Stimulated activated naive CD4-positive, alpha-beta T cell (primary cell): ENCODE measurements around the gene NOPCHAP1.
"Not testable (repeated sequence)": the region's sequence is repeated elsewhere in the genome, so short reads cannot be mapped to it uniquely, and the experiment has no call there.

Experiments
- DNase-seq, 6 experiments: peaks; one replicate each; lab custom pipeline; 2025; lab: John Stamatoyannopoulos, UW

Gene NOPCHAP1, protein sequence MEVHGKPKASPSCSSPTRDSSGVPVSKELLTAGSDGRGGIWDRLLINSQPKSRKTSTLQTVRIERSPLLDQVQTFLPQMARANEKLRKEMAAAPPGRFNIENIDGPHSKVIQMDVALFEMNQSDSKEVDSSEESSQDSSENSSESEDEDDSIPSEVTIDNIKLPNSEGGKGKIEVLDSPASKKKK

DNA sequence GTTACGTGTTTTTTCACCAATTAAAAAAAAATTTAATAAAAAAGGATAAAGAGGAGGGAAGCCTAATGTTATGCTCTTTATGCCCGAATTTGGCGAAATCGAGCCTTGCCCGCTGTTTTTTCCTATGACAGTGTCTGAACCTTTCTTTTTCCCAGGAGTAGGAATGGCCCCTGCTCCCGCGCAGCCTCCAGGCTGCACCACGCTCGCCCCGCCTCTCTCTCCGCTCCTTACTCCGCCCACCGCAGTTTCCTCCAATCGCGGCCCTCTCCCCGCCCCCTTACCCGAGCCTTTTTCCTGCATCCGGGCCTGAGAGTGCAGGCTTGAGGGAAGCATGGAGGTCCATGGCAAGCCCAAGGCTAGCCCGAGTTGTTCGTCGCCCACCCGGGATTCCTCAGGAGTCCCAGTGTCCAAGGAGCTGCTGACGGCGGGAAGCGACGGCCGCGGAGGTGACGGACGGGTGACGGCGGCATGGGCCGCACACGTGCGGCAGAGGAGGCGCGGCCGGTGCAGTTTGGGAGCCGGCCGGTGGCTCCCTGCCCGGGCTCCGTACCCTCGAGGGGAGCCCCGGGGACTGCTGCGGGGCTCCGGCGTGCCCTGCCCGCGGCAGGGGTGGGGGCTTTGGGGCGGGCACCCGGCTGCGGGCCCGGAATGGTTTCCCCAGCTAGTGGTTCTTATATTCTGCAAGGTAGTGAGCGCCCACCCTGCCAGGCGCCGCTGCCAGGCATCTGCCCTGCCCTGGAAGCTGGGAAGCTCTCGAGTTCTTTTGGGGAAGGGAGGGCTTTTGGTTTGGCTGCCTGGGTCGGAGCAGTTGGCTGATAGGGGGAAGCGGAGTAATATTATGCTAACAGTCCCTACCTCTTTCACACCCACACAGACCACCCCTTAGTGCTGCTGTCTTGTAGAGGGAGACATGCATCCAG, at the start of gene NOPCHAP1:
Gene NOPCHAP1, plus strand, starts transcription at position 295 of the 920 bp plus-strand sequence. Its CDS starts 37 bp downstream, at position 332.
- DNase-seq, result peak; percentile 67 to 83 (median 75)

GRCh38 chr12:104938371-104938770, 47.7 kb upstream of the NOPCHAP1 start:
- no peak for DNase-seq

DNA sequence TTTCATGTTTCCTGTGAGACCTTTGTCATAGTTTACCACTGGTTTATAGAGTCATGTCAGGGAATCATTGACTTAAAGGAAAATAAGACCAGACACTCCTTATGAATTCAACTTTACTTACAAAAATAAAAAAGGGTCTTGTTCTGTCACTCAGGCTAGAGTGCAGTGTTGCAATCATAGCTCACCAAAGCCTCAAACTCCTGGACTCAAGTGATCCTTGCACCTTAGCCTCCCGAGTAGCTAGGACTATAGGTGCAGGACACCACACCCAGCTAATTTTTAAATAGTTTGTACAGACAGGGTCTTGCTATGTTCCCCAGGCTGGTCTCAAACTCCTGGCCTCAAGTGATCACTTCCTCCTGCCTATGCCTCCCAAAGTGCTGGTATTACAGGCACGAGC, 47.0 kb upstream of the NOPCHAP1 start:
- no peak for DNase-seq

- DNase-seq, result no peak
These were observed 44.7 kb upstream of the NOPCHAP1 start for GRCh38 chr12:104941454-104941853.

DNA sequence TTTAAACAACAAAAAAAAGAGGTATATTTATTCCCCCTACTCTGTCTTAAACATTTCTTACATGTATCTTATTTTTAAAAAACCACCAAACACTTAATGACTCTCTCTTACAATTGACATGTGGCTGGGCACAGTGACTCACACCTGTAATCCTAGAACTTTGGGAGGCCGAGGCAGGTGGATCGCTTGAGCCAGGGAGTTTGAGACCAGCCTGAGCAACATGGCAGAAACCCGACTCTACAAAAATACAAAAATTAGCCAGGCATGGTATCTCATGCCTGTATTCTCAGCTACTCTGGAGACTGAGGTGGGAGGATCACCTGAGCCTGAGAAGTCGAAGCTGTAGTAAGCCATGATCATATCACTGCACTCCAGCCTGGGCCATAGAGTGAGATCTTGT, 44.0 kb upstream of the NOPCHAP1 start:
- no peak for DNase-seq

- not testable (repeated sequence) for DNase-seq
These were observed 42.7 kb upstream of the NOPCHAP1 start for GRCh38 chr12:104943401-104943800.

DNA sequence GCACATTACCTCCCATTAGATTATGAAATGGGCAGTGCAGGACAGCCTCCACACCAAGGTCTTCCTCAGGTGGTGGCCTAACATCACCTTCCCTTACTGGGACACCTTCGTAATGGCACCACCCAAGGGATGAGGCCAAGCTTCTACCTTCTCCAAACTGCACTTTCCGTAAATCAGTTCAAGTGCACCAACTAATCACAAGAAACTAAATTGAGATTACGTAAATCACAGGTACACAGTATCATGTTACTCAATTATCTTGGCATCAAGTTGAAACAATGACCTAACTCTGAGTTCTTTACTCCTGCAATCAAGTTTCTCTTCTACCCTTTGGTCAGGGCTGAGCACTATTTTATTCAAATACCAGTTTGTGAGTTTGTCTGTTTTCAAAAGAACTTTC, 41.9 kb upstream of the NOPCHAP1 start:
- no peak for DNase-seq

DNA sequence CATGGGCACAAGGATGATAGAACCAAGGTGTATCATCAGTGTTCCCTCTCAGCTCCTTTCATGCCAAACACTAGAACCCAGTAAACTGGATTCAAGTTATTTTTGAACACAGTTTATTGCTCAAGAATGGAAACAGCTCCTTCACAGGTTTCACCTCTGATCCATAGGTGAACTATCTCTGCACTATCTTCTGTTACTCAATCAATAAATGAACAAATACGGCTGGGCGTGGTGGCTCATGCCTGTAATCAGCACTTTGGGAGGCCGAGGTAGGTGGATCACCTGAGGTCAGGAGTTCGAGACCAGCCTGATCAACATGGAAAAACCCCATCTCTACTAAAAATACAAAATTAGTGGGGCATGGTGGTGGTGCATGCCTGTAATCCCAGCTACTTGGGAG, 37.4 kb upstream of the NOPCHAP1 start:
- DNase-seq, result not testable (repeated sequence)

DNA sequence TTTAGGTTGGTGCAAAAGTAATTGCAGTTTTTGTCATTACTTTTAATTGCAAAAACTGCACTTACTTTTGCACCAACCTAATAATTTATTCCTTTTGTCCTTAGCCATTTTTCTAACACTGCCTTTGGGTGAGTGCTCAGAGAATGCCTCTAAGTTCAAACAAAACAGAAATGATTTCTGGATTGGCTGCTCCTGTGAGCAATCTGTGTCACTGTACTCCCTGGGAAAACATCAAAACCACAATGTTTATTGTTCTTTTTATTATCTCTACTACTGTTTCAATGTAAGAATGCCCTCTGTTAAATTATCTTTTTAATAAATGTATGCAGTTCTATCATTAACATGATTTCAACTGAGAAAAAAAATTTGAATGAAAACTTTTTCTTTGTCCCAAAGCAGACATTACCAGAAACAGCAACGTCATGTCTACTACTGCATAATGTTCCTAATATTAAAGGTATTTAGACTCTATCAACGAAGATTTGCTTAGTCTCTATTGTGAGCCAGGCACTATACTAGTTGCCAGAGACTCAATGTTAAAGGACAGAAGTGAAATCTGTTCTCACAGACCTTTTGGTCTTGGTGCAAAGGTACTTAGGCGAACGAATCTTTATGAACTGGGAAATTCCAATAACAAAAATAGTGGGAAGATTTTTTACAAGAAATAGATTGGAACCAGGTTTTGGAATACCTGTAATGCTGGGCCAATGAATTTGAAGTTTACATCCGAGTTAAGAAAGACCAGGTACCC, 34.2 kb upstream of the NOPCHAP1 start:
- DNase-seq, result no peak

GRCh38 chr12:104952816-104953215, 33.3 kb upstream of the NOPCHAP1 start:
- DNase-seq, result no peak

GRCh38 chr12:104953323-104953722, 32.8 kb upstream of the NOPCHAP1 start:
- DNase-seq, result no peak

DNA sequence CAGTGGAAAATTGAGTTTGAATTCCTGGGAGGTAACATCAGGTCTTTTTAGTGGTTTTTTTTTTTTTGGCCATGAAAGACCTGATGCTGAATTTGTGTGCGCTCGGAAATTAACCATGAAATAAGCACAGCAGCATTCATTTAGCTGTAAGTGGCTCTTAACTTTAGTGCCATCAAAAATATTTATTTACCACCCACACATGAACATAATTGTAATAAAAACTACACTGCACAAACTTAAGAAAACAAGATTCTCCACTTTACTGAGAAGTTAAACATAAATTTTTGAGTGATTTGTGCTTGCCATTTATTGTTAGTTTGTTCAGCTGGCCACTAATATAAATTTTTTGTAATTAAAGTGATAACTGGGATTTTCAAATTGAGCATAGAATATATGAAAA, 30.4 kb upstream of the NOPCHAP1 start:
- DNase-seq, result no peak

DNA sequence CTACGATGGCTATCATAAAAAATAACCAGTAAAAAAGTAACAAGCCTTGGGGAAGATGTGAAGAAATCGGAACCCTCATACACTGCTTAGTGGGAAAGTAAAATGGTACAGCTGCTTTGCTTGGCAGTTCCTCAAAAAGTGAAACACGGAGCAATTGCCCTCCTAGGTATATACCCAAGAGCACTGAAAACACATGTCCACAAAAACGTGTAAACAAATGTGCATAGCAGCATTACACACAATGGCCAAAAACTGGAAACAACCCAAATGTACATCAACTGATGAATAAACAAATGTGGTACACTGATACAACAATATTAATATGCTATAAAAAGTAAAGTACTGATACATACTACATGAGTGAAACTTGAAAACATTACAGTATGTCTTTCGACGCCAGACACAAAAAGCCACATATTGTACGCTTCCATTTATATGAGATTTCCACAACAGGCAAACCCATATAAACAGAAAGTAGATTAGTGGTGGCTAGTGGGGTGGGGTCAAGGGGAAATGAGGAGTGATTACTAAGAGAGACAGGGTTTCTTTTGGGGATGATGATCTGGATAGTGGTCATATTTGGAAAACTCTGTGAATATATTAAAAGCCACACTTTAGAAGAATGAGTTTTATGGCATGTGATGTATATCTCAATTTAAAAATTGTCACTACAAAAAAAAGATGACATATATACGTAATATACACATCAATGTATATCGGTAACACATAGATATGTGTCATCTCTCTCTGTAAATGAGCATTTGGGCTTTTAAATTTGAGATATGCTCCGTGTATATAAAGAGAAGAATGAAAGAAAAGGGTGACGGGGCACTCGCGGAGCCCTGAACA, 29.0 kb upstream of the NOPCHAP1 start:
- DNase-seq, result no peak

DNA sequence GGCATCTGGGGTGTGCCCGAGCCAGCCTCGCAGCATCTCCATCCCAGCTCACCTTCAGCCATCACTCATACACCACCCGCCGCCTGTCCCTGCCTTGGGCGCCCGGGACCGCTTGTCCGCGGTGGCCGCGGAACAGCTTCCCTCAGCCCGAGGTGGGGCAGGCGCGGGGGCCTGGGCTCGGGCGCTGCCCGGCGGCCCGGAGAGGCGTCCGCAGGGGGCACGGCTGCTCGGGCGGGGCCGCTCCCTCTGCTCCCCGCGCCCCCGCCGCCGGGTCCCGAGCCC, 28.5 kb upstream of the NOPCHAP1 start:
- peak in 4 of 6 experiments; percentile 2 to 52 (median 16) for DNase-seq

DNA sequence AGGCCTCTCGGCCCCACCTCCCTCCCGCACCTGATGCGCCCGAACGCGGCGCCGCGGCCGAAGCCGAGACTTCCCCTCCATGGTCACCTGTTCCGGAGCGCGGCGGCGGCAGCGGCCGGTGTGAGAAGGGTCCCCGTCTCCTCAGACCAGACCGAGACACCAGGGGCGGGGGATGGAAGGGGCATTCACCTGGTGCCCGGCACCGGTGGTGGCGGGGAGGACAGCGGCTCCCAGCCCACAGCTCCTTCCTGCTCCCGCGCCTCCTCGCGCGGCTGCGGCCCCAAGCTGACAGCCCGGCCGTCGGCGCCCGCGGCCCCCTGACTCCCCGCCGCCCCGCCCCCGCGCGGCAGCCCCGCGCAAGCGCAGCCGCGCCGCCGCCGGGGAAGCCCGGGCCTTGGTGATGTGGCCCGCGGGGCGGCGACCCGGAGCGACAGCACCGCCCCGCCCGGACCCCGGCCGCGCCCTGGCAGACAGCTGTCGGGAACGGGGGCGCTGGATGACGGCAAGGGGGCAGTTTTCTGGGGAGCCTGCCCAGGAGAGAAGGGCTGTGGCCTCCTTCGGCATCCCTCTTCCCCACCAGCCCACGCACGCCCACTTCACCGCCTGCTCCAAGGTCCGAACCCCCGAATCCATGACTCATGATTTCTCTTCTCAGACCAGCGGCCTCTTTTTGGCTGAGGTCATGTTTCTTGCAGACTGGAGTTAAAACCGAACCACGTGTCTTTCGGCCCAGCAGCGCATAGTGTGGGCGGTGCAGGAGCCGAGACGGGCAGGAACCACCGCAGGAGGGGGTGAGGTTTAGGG, 27.9 kb upstream of the NOPCHAP1 start, which contains the start of gene SLC41A2:
Gene SLC41A2, minus strand, starts transcription at position 290 of the 804 bp plus-strand sequence. CDS start 29,763 bp downstream, outside the sequence.
- DNase-seq, result peak; percentile 32 to 73 (median 61)

GRCh38 chr12:104958805-104959334, 27.2 kb upstream of the NOPCHAP1 start:
- DNase-seq, result peak in 1 of 6 experiments; percentile 51

GRCh38 chr12:104959335-104959841, 26.7 kb upstream of the NOPCHAP1 start:
- DNase-seq, result no peak

GRCh38 chr12:104960464-104960863, 25.7 kb upstream of the NOPCHAP1 start:
- DNase-seq, result no peak

DNA sequence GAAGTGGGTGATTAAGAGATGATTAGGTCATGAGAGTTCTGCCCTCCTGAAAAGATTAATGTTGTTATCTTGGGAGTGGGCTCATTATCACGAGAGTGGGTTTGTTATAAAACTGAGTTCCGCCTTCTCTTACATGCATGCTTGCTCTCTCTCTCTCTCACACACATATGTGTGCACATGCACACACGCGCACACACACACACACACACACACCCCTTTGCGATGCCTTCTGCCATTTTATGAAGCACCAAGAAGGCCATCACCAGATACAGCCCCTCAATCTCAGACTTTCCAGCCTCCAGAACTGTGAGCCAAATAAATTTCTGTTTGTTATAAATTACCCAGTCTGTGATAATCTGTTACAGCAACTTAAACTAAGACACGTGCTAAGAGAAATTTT, 22.4 kb upstream of the NOPCHAP1 start:
- no peak for DNase-seq

GRCh38 chr12:104964167-104964855, 21.8 kb upstream of the NOPCHAP1 start:
- no peak for DNase-seq
